GM19324 (cell line): ENCODE data around the gene NKAIN2.
"Not testable (repeated sequence)": the region's sequence is repeated elsewhere in the genome, so short reads cannot be mapped to it uniquely, and the experiment has no call there.

Experiments
- ATAC-seq: cut with Tn5 transposase; IDR thresholded peaks from one replicate; pipeline ENCODE4 v1.9.1; 2021; ENCODE audit warnings: mild to moderate bottlenecking, moderate library complexity; ENCODE audit not compliant: unreplicated experiment, low FRiP score

The NKAIN2 gene

DNA sequence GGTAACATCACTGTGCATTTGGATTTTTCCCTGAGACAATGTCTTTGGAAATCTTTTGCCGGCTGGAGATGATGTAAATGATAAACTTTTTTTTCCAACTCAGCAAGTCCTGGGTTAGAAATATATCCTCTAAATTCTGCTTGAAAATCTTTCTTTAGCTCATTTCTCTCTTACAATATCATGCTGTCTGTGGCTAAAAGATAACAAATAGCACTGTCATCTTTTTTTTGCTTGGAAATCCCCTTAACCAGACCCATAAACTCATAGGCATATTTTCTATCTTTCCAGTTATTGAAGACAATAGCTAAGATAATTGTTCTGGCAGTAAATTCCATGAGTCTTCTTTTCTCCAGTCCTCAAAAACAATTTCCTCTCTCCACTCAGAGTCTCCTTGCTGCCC lies 481.5 kb downstream of the NKAIN2 start:
- no peak for ATAC-seq

DNA sequence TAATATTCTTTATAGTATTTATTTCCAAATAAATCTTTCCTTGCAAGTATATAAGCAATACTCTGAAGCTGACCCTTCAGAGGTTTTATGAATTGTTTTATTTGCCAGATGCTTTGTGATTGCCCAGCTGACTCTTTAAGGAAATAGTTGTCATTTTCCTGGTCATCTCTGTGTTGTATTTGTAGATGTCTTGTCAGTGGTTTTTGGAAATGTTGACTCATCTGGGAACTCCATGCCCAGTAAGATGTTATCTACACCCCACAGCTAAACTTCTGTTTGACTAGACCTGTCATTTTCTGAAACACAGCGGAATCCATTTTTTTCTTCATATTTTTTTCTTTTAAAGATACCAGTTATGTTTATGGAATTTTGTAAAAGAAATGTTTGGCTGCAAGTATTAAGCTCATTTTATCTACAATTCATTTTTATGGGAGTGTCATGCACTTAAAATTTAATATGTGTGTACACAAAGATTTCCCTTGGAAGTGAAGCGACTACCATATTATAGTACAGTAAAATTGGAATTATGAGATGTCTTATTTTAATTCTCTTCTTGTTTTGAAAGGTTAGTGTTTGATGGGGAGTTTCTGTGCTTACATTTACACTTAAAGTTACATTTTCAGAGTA lies 491.0 kb downstream of the NKAIN2 start:
- ATAC-seq, result no peak

DNA sequence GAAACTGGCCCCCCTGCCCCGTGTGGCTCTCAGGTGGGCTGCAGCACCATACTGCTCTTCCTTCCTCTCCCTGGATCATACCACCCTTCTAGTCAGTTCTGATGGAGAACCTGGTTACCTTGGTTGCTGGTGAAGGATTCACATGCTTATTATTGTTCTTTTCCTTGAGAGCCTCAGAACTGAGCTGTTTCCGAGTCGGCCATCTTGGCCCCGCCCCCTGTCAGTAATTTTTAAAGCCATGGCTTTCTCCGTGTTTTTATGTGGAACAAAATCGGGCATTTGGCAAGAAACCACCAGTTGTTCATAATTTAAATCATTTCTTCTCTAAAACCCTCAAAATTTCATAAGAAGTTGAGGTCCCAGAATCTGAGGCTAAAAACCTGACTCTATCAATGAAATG lies 493.8 kb downstream of the NKAIN2 start:
- no peak for ATAC-seq

DNA sequence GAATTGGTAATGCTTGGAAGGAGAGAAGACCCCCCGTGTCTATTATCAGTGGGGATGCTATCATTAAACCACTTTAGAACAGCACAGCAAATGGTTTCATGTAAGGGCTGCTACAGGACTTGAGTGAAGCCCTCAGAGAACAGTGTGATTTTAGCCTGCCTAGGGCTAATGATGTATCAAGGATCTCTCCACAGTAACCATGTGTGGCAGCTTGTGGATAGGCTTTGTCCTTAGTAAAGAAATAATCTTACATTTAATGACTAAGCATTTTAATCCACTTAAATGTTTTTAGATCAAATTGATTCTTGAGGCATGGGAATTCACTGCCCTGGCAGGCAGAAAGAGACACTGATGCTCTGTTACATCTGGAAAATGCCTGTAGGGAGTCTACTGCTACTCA lies 495.1 kb downstream of the NKAIN2 start:
- no peak for ATAC-seq

DNA sequence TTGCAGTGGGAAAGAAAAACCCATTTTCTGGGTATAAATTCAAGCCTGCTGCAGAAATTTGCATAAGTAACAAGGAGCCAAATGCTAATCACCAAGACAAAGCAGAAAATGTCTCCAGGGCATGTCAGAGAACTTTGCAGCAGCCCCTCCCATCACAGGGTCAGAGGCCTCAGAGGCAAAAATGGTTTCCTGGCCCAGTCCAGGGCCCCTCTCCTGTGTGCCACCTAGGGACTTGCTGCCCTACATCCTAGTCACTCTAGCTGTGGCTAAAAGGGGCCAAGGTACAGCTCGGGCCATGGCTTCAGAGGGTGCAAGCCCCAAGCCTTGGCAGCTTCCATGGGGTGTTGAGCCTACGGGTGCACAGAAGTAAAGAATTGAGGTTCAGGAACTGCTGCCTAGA lies 497.2 kb downstream of the NKAIN2 start:
- not testable (repeated sequence) for ATAC-seq

DNA sequence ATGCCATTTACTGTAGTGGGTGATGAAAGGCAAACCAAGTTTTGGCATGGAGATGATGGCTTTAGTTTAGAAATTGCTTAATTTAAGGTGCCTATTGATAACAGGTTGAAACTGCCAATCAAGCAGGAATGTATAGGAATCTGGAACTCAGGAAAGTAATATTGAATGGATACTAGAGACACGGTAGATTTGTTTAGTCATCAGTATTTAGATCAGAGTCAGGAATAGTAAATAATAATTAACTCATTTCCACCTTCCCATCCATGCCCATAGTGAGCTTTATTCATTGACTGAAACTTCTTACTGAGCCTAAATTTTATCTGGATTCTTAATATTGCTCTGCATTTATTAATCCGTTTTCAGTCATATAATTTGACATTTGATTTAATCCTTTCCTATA lies 500.3 kb downstream of the NKAIN2 start:
- ATAC-seq, result no peak

DNA sequence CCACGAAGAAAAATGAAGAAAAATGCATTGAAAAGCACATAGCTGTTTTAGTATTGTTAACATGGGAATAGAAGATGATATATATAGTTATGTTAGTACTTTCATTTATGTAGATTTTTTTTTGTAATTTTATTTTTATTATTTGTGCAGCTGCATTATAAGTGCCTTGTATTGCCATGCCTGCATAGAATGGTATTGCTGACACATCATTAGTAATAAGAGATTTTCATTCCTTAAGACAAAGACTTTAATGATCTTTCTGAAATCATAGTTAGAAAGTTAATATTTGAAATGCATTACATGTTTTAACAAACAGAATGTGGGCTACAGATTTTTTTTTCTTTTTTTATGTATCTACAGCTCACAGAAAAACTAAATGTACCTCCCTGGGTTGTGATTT lies 506.5 kb downstream of the NKAIN2 start:
- no peak for ATAC-seq

DNA sequence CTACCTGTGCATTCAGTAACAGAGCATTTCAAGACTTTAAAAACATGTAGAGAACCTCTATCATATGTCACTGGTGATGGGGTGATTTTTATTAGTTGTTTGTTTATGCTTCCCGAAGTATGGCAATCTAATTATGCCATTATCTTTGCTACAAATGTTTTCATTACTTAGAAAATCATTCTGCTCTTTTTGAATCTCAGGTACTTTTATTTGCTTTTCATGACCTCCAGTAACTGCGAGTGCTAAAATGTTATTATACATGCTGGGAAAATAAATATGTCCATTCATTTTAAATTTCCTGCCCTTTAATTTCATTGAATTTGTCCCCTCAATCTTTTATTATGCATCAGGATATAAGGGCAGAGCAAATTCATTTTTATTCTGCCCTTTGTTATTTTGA lies 515.7 kb downstream of the NKAIN2 start:
- ATAC-seq, result no peak

DNA sequence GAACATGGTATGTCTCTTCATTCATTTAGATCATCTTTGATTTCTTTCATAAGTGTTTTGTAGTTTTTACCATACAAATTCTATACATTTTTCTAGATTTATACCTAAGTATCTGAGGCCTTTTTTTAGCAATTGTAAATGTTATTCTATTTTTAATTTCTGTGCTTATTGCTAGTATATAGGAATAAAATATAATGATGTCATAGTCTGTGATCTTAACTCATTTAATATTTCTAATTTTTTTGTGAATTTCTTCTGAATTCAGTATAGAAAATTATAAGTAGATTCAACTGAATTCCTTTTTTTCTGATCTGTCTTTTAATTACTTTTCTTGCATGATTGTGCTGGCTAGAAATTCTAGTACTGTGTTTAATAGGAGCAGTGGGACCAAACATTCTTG lies 520.6 kb downstream of the NKAIN2 start:
- ATAC-seq, result no peak

DNA sequence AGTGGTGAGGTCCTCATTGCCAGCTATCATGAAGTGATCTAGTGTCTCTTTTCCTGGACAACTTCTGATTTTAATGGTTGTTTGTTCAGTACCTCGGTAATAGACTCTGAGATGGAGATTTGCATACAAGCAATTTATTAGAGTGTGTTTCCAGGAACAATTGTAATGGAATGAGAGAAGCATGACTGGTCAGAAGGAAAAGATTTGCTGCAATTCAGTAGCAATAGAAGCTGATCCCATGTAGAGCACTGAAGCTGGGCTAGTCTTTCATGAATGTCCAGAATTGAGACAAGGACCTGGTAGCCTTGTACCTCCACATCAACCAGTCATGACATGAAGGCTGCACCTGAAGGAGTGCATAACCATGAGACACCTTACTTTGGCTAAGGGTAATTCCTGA lies 526.5 kb downstream of the NKAIN2 start:
- ATAC-seq, result no peak

DNA sequence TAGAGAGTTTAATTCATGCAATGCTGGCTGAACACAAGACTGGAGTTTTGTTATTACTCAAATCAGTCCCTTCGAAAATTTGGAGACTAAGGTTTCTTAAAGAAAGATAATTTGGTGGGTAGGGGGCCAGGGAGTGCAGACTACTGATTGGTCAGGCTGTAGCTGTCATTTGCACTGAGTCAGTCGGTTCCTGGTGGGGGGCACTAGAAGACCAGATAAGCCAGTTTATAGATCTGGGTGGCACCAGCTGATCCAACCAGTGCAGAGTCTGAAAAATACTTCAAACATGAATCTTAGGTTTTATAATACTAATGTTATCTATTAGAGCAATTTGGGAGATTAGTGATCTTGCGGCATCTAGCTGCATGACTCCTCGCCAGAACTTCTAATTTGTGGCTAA lies 530.7 kb downstream of the NKAIN2 start:
- no peak for ATAC-seq

DNA sequence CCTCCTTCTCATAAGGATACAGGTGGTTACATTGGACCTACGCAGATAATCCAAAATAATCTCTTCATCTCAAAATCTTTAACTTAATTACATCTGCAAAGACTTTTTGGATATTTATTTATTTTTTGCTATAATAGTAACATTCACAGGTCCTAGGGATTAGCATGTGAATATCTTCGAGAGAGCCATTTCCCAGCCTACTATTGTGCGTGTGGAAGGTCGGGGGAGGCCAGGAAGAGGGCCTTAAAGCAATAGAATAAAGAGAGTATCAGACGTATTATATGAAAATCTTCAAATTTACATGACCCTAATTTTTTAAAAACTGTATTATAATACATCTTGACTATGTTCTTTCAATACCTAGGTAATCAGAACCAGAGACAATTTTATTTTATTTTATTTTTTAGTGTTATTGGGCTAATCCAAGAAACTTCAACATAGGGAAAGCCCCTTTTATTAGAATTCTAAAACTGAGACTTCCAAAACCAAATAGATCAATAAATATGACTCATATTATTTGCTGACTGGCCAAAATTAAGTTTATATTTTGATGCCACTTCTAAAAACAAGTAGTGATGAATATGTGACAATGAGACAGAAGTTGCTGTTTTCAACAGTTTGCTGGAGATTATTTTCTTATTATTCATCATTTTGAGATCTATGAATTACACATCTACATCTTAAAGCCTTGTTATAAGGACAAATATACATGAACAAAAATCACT lies 536.1 kb downstream of the NKAIN2 start:
- ATAC-seq, result no peak

DNA sequence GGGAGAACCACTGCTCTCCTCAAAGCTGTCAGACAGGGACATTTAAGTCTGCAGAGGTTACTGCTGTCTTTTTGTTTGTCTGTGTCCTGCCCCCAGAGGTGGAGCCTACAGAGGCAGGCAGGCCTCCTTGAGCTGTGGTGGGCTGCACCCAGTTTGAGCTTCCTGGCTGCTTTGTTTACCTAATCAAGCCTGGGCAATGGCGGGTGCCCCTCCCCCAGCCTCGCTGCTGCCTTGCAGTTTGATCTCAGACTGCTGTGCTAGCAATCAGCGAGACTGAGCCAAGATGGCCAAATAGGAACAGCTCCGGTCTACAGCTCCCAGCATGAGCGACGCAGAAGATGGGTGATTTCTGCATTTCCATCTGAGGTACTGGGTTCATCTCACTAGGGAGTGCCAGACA lies 544.7 kb downstream of the NKAIN2 start:
- ATAC-seq, result not testable (repeated sequence)

DNA sequence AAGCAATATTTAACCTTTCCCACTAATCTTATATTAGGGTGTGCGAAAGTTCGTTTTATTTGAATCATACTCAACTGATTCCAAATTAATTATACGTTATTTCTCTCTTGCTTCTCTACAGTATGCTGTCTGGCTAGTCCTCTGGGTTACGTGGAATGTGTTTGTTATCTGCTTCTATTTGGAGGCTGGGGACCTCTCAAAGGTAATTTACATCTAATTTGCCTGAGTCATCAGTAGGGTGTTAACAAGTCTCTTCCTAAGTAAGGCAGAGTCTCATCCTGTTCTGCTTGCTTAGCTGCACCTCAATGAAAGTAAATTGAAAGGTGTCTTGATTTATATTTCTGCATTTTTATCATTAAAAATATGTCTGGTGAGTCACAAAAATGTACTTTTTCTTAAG lies 551.5 kb downstream of the NKAIN2 start:
- ATAC-seq, result no peak

DNA sequence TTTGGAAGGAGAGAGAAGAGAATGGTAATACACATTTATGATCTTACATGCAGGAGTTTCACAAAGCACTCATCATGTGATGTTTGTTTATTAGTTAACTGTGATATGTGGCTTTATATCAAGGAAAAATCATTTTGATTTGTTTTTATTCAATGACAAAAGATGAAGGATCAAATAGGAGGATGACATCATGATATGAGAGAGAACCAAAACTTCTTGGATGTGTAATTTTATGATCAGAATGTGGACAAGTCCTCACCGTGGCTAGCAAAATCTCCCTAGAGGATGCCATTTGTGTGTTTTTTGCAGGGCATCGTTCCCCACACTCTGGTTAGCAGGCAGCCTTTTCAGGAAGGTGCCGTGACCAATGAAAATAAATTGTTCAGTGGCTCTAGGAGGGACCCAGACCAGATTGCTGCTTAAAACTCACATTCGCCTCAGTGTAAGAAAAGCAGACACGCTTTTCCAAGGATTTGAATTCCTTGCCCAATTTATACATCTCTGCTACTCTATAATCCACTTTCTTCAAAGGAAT lies 552.7 kb downstream of the NKAIN2 start:
- no peak for ATAC-seq

DNA sequence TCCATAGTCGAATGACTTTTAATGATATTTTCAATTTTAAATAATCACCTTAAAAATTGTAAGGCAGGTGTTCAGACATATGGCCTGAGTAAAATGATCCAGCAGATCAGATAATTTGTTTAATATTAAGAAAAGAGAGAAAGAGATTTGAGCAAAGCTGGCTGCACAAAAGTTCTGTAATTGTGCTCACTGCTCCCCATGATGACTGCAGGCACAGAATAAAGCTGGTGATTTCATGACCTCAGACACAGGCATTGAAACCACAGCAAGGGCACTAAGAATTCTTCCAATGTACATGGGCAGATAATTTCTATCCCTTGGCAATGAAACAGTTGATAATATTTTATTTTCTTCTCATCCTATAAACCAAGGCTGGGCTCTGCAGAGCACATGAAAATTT lies 553.1 kb downstream of the NKAIN2 start:
- ATAC-seq, result no peak

DNA sequence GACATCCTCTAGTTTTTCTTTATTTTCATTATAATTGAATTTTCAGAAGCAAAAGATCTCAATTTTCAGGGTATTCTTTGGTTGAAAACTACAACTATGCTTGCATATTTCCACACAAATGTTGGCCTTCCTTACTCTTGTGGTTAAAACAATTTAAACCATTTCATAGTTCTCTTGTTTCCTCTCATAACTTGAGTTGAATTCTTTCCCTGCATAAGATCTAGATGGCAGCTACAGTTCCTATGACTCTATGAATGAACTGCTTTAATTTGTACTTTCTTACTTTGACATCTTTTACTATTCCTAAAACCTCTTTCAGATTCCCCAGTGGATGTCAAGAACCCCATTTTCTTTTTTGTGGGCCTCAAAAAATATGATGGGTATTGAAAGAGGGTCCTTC lies 564.5 kb downstream of the NKAIN2 start:
- no peak for ATAC-seq

DNA sequence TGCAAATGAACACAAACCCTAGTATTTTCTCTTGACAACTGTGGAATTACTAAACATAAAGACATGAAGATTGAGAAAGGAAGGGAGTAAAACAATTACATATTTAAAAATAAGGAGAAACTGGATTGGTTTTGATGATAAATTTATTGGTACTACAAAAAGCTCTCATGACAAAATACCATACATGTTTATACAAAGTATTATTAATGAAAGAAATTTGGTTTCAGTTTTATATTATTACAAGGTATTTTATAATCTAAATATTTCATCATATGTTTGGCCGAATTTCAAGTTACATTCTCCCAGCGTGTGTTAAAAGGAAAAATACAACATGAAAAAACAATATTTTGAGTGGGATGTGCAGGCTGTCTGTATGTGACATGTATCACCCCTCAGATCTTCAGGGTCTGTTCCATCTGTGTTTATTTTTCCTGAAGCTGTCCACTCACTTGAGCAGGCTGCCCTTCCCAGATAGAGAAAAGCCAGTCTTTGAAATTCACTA lies 568.4 kb downstream of the NKAIN2 start:
- no peak for ATAC-seq

DNA sequence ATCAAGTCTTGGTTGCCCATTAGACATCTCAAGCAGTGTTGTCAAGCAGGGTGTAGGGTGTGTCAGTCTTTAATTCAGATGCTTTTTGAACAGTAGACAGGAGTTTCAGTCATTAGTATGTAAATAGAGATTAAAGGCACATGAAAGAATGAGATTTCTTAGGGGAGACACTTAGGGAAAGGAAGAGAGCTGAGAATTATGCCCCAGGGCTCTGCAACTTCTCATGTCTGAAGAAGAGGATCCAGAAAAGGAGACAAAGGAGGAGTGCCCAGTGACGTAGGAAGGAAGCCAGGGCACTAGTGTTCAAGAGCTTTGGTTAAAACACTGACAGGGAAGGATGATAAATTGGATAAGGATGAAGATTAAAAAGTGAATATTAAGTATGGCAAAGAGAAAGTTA lies 569.7 kb downstream of the NKAIN2 start:
- ATAC-seq, result no peak

DNA sequence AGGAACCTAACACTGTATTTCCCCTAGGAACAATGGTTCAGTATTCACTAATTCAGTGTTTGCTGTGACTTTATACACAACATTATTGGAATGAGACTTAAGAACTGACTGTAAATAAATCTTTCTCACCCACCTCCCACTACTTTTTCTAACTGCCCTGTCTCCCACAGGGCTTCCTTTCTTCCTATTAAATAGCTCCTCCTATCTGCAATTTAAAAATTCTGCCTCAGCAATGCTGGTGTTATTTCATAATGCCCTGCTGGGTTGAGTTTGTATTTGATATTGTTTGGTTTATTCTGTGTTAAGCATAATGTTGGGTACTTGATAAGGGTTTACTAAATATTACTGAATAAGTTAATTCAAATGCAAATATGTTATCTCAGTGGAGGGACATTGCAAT lies 585.5 kb downstream of the NKAIN2 start:
- ATAC-seq, result no peak

DNA sequence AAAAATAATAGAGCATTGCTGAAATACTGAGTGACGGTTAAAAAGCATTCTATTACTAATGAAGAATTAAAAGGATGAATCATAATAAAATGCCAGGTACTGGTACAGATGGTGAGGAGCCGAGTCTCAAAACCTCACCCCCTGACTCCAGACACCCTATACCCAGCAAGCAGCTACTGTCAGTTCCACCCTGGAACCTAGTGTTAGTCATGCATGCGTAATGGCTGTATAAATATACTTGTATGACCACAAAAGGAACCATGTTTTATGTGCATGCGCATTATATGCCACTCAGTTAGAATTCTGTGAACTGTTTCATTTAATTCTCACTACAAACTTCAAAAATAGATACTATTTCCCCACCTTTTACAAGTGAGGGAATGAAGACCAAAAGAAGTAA lies 589.9 kb downstream of the NKAIN2 start:
- no peak for ATAC-seq

DNA sequence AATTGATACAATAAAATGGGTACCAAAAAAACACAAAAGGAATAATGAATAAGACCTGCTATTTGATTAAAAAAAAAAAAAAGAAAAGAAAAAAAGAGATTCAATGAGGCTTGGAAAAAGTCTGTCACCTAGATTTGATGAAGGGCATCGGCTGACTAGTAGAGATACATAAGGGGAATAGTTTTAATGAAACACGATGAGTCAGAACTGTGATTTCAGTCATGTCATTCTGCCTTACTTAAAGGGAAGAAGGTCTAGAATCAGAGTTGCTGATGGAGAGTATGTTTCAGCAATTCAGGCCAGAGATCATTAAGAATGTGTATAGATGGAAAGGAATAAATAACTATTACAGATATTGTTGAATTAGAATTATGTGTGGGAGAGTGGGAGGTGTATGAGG lies 592.7 kb downstream of the NKAIN2 start:
- ATAC-seq, result no peak
